Measurements from ENCODE around the gene ASF1A.

GRCh38 chr6:118908441-118908840 is 14.5 kb downstream of the ASF1A start:
- TF ChIP-seq CTCF (conservative IDR thresholded peaks at IDR 0.05; ENCODE audit: low read length) (no peak), EZH2phosphoT487 (IDR thresholded peaks at IDR 0.05; ENCODE audit: borderline replicate concordance, low read depth, low read length) (no peak)
